ENCODE measurements around the gene CFAP92. TPM values are rescaled to one million over a fixed set of nuclear protein-coding genes. Genes with fewer than 3 reads are reported as not detected.

CFAP92 gene
- total RNA-seq, 1 donor from 2014 or later = not detected

- peak; percentile 11 for DNase-seq (ENCODE audit: low spot score)
Observed at GRCh38 chr3:129038121-129038855, 44.4 kb upstream of the CFAP92 start.

DNA sequence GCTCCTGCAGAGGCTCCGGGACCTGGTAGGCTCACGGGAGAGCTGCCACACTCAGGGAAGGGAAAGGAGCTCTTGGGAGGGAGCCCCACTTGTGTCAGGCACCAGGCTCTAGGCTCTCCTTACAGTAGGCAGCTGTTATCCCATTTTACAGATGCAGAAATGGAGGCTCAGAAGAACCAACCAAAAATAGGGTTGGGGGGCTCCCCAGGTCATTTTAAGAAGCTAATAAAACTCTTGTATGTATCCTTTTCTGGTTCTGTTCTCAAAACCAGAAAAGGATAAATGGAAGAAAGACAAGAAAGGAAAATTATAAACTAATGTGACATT, 43.2 kb upstream of the CFAP92 start:
- H3K9me3 Mint-ChIP-seq (ENCODE audit: low read depth) = peaks cover 2% of the 10 kb centered on the region
- no peak for DNase-seq (ENCODE audit: low spot score)
- peaks cover 3% of the 10 kb centered on the region for H3K27me3 Mint-ChIP-seq (ENCODE audit: low read depth)
- no peaks in the 10 kb centered on the region for H3K36me3 Mint-ChIP-seq (ENCODE audit: low read depth)
- TF ChIP-seq, protein P1, sequence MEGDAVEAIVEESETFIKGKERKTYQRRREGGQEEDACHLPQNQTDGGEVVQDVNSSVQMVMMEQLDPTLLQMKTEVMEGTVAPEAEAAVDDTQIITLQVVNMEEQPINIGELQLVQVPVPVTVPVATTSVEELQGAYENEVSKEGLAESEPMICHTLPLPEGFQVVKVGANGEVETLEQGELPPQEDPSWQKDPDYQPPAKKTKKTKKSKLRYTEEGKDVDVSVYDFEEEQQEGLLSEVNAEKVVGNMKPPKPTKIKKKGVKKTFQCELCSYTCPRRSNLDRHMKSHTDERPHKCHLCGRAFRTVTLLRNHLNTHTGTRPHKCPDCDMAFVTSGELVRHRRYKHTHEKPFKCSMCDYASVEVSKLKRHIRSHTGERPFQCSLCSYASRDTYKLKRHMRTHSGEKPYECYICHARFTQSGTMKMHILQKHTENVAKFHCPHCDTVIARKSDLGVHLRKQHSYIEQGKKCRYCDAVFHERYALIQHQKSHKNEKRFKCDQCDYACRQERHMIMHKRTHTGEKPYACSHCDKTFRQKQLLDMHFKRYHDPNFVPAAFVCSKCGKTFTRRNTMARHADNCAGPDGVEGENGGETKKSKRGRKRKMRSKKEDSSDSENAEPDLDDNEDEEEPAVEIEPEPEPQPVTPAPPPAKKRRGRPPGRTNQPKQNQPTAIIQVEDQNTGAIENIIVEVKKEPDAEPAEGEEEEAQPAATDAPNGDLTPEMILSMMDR (IDR thresholded peaks at IDR 0.05) = no peak
- peaks cover 9% of the 10 kb centered on the region for H3K4me1 Mint-ChIP-seq (ENCODE audit: low read depth)
- H3K4me3 Mint-ChIP-seq (ENCODE audit: unreplicated experiment) = no peak overlapping the region
- H3K27ac Mint-ChIP-seq (ENCODE audit: unreplicated experiment) = no peak overlapping the region

More at GRCh38 chr3:129038121-129038855, 44.4 kb upstream of the CFAP92 start:
- TF ChIP-seq, protein P1 (IDR thresholded peaks at IDR 0.05) = no peak
- H3K36me3 Mint-ChIP-seq (ENCODE audit: low read depth) = peaks cover 3% of the 10 kb centered on the region
- peaks cover 9% of the 10 kb centered on the region for H3K4me1 Mint-ChIP-seq (ENCODE audit: low read depth)
- no peak overlapping the region for H3K4me3 Mint-ChIP-seq (ENCODE audit: unreplicated experiment)
- H3K27ac Mint-ChIP-seq (ENCODE audit: unreplicated experiment) = no peak overlapping the region
- peaks cover 10% of the 10 kb centered on the region for H3K27me3 Mint-ChIP-seq (ENCODE audit: low read depth)
- peaks cover 6% of the 10 kb centered on the region for H3K9me3 Mint-ChIP-seq (ENCODE audit: low read depth)

DNA sequence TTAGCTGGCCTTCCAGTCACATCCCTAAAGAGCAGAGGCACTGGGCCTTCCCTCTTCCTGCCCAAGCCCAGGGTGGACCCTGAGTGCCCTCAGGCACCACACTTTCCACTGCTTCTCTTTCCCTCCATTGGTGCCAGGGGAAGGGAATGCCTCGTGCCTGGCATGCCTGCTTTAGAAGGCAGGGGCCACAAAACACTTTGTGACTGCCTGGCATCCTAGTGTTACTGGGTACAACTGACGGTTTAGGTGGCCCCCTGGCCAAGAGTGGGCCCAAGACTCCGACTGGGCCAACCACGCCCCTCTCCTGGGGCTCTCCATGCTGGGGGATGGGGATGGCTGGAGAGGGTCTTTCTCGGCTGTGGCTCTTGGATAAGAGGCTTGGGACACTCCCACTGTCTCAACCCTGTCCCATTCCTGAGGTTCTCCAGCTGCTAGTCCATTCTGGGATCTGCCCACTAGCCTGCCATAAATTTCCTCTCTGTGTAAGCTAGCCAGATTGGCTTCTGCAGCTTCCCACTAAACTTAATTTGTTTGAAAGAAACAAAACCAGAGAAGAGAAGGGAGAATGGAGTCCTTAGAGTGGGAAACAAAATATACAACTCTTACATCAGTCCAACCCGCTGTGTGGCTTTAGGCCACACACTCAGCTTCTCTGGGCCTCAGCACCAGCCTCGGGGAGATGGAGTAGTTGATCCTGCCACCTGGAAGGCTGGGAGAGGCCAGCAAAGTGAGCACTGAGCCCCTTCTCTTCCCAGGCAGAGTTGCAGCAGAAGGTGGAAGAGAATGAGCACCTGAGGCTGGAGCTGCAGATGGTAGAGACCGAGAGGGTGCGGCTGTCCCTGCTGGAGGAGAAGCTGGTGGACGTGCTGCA, 42.6 kb upstream of the CFAP92 start:
- no peak for DNase-seq (ENCODE audit: low spot score)
- no peaks in the 10 kb centered on the region for H3K9me3 Mint-ChIP-seq (ENCODE audit: low read depth)
- H3K4me1 Mint-ChIP-seq (ENCODE audit: low read depth) = peaks cover 9% of the 10 kb centered on the region
- H3K27ac Mint-ChIP-seq (ENCODE audit: unreplicated experiment) = no peak overlapping the region
- TF ChIP-seq, protein P1 (IDR thresholded peaks at IDR 0.05) = no peak
- no peaks in the 10 kb centered on the region for H3K36me3 Mint-ChIP-seq (ENCODE audit: low read depth)
- H3K27me3 Mint-ChIP-seq (ENCODE audit: low read depth) = peaks cover 1% of the 10 kb centered on the region
- no peak overlapping the region for H3K4me3 Mint-ChIP-seq (ENCODE audit: unreplicated experiment)

DNA sequence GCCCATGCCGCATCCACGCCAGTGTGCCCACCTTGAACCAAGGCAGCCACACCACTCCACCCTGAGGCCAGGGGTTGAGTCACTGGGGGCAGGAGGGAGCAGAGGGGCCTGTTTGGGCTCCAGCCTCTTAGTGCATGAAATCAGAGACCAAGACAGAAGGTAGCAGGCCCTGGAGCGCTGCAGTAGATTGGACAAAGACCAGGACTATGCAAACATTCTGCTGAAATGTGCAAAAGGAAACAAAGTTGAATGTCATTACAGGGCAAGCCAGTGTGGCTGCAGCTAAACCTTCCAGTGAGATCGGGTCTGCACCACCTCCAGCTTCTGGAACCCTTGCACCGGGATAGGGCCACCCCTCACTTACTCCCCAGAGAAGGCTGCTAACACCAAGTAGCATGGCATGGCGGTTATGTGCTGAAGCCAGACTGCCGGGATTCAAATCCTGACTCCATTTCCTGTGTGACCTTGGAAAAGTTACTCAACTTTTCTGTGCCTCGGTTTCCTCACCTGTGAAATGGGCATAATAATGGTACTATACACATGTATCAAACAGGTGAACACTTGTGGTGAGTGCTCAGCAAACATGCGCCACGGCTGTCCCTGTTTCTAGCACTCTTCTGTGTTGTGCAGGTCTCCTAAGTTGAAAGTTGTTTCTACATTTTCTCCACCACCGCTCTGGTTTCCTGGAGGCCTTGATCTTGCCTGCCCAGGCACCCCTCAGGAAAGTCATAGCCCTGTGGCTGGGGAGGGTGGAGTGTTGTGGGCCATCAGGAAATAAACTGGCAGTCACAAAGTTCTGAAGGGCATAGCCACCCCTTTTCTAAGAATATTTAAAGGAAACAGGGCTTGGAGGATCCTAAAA, 41.7 kb upstream of the CFAP92 start:
- Mint-ChIP-seq H3K27ac (ENCODE audit: unreplicated experiment) (no peak overlapping the region), H3K9me3 (ENCODE audit: low read depth) (no peaks in the 10 kb centered on the region), H3K36me3 (ENCODE audit: low read depth) (no peaks in the 10 kb centered on the region), H3K4me3 (ENCODE audit: unreplicated experiment) (no peak overlapping the region), H3K27me3 (ENCODE audit: low read depth) (peaks cover 1% of the 10 kb centered on the region), H3K4me1 (ENCODE audit: low read depth) (peaks cover 9% of the 10 kb centered on the region)
- TF ChIP-seq, protein P1 (IDR thresholded peaks at IDR 0.05) = no peak
- no peak for DNase-seq (ENCODE audit: low spot score)

- Mint-ChIP-seq H3K4me3 (ENCODE audit: unreplicated experiment) (no peak overlapping the region), H3K4me1 (ENCODE audit: low read depth) (peaks cover 5% of the 10 kb centered on the region), H3K27ac (ENCODE audit: unreplicated experiment) (no peak overlapping the region), H3K27me3 (ENCODE audit: low read depth) (peaks cover 1% of the 10 kb centered on the region), H3K9me3 (ENCODE audit: low read depth) (no peaks in the 10 kb centered on the region), H3K36me3 (ENCODE audit: low read depth) (no peaks in the 10 kb centered on the region)
- TF ChIP-seq, protein P1 (IDR thresholded peaks at IDR 0.05) = no peak
- DNase-seq (ENCODE audit: low spot score) = no peak
Observed at GRCh38 chr3:129034642-129035041, 40.8 kb upstream of the CFAP92 start.

Measured in chondrocyte (in vitro differentiated cells).